Activated B cell treated with CpG ODN at 0.5 μM for 24 hours (primary cell): ENCODE data around the gene MPHOSPH9. TPM values are rescaled to one million over a fixed set of nuclear protein-coding genes. Genes with fewer than 3 reads are reported as not detected.

Source experiments
- ATAC-seq: fragments of 200-7000 bp; cut with Tn5 transposase; one replicate; pipeline ENCODE4 v1.10.0; 2021; ENCODE audit warnings: low read depth, mild to moderate bottlenecking, moderate library complexity
- CTCF ChIA-PET: fragments of 350-600 bp; sonication (Branson Sonifier 250); formaldehyde crosslinking; loops from one replicate; lab custom pipeline; 2021; ENCODE audit warnings: antibody characterized with exemption; lab: Charles Lee
- POLR2A ChIA-PET: fragments of 350-600 bp; sonication (Branson Sonifier 250); formaldehyde crosslinking; loops from one replicate; lab custom pipeline; 2021; ENCODE audit warnings: antibody characterized with exemption; lab: Charles Lee
- DNase-seq: peaks from one replicate; pipeline ENCODE4 v3.0.0; 2022
- H3K27ac Mint-ChIP-seq: one replicate; pipeline ENCODE4 v1.8.0; 2020; ENCODE audit warnings: mixed read lengths
- H3K27me3 Mint-ChIP-seq: one replicate; pipeline ENCODE4 v1.8.0; 2021; ENCODE audit warnings: mixed read lengths
- H3K36me3 Mint-ChIP-seq: one replicate; pipeline ENCODE4 v1.8.0; 2021; ENCODE audit warnings: low read depth, mixed read lengths
- H3K4me1 Mint-ChIP-seq: one replicate; pipeline ENCODE4 v1.8.0; 2021; ENCODE audit warnings: mixed read lengths
- H3K4me3 Mint-ChIP-seq: one replicate; pipeline ENCODE4 v1.8.0; 2020; ENCODE audit warnings: mild to moderate bottlenecking, mixed read lengths
- H3K9me3 Mint-ChIP-seq: one replicate; pipeline ENCODE4 v1.8.0; 2020; ENCODE audit warnings: mixed read lengths
- CTCF ChIP-seq: fragments of 200-600 bp; IDR thresholded peaks from one replicate; pipeline ENCODE4 v1.8.0; 2022; ENCODE audit warnings: antibody characterized with exemption, mild to moderate bottlenecking
- intact Hi-C: fragments of 100-400 bp; cut with micrococcal nuclease; formaldehyde crosslinking; loops from one replicate; pipeline ENCODE4 v1.15.1; 2024
- total RNA-seq: library from RNA; stranded (reverse); gene quantifications from 2 replicates; pipeline ENCODE4 v1.2.3, GENCODE V29; 2022

MPHOSPH9 gene
- total RNA-seq, 1 donor from 2014 or later = 47.2 TPM

GRCh38 chr12:123119808-123120207, 113.1 kb downstream of the MPHOSPH9 start:
- Mint-ChIP-seq H3K27me3 (no peaks in the 10 kb centered on the region), H3K36me3 (no peaks in the 10 kb centered on the region), H3K4me3 (no peak overlapping the region), H3K27ac (peak overlapping the region; percentile 82), H3K9me3 (no peaks in the 10 kb centered on the region), H3K4me1 (peaks cover 72% of the 10 kb centered on the region)
- intact Hi-C loops = loop anchor here (1.0 kb wide), 1 partner anchor 13 kb away; no protein-coding TSS in a partner anchor
- DNase-seq = peak; percentile 23
- TF ChIP-seq CTCF = no peak
- CTCF ChIA-PET = interaction anchor here (0.7 to 1.4 kb wide), 2 partner anchors 15 to 76 kb away, joined by 3 to 6 read pairs; no protein-coding TSS in a partner anchor
- POLR2A ChIA-PET = interaction anchor here (0.6 to 2.1 kb wide), 8 partner anchors 12 to 113 kb away, joined by 3 to 16 read pairs (median 5); partner anchors contain the start of genes MPHOSPH9, MTRFR and PITPNM2
- ATAC-seq = peak; percentile 74

GRCh38 chr12:123118497-123118896, 114.4 kb downstream of the MPHOSPH9 start:
- Mint-ChIP-seq H3K9me3 (no peaks in the 10 kb centered on the region), H3K27ac (peak overlapping the region; percentile 50), H3K4me3 (no peak overlapping the region), H3K4me1 (peaks cover 83% of the 10 kb centered on the region), H3K27me3 (no peaks in the 10 kb centered on the region), H3K36me3 (no peaks in the 10 kb centered on the region)
- POLR2A ChIA-PET = interaction anchor here (0.5 to 1.5 kb wide), 3 partner anchors 25 to 1311 kb away, joined by 3 to 5 read pairs (median 4); partner anchors contain the start of gene PITPNM2
- CTCF ChIA-PET = interaction anchor here (1.4 kb wide), 1 partner anchor 75 kb away, joined by 6 read pairs; no protein-coding TSS in a partner anchor
- DNase-seq = no peak
- TF ChIP-seq CTCF = no peak
- intact Hi-C loops = no loop called here
- ATAC-seq = no peak

- Mint-ChIP-seq H3K9me3 (no peaks in the 10 kb centered on the region), H3K4me1 (peaks cover 81% of the 10 kb centered on the region), H3K27ac (peak overlapping the region; percentile 75), H3K36me3 (no peaks in the 10 kb centered on the region), H3K27me3 (no peaks in the 10 kb centered on the region), H3K4me3 (peak overlapping the region; percentile 29)
- ChIA-PET POLR2A (interaction anchor here (0.7 to 2.3 kb wide), 9 partner anchors 9 to 117 kb away, joined by 3 to 15 read pairs (median 5); partner anchors contain the start of gene MPHOSPH9), CTCF (interaction anchor here (1.2 to 1.4 kb wide), 3 partner anchors 27 to 255 kb away, joined by 3 to 6 read pairs (median 3); no protein-coding TSS in a partner anchor)
- TF ChIP-seq CTCF = no peak
- intact Hi-C loops = loop anchor here (1.0 to 2.0 kb wide), 4 partner anchors 17 to 35 kb away; partner anchors contain the start of gene PITPNM2
- DNase-seq (peak; percentile 32), ATAC-seq (peak; percentile 70)
Measured at GRCh38 chr12:123115409-123116121, 117.4 kb downstream of the MPHOSPH9 start.

GRCh38 chr12:123114304-123115083, 118.4 kb downstream of the MPHOSPH9 start:
- H3K27ac Mint-ChIP-seq = peak overlapping the region; percentile 75
- H3K4me1 Mint-ChIP-seq = peaks cover 70% of the 10 kb centered on the region
- H3K9me3 Mint-ChIP-seq = no peaks in the 10 kb centered on the region
- no peaks in the 10 kb centered on the region for H3K27me3 Mint-ChIP-seq
- POLR2A ChIA-PET = interaction anchor here (0.6 to 2.3 kb wide), 10 partner anchors 8 to 118 kb away, joined by 3 to 15 read pairs (median 4); partner anchors contain the start of genes MPHOSPH9 and MTRFR
- intact Hi-C loops = loop anchor here (1.0 to 2.0 kb wide), 4 partner anchors 18 to 36 kb away; partner anchors contain the start of gene PITPNM2
- H3K36me3 Mint-ChIP-seq = peaks cover 2% of the 10 kb centered on the region
- peak overlapping the region; percentile 29 for H3K4me3 Mint-ChIP-seq
- TF ChIP-seq CTCF = no peak
- CTCF ChIA-PET = interaction anchor here (0.7 to 1.4 kb wide), 4 partner anchors 26 to 254 kb away, joined by 3 to 6 read pairs (median 3); no protein-coding TSS in a partner anchor
- DNase-seq = no peak
- no peak for ATAC-seq
